Breast epithelium (tissue), 3 donors: ENCODE measurements around the gene SPINT1.

ENCODE experiments used
- CTCF ChIP-seq, 3 donors: fragments of 450-650 bp; IDR thresholded peaks; one replicate each; pipeline ENCODE4 v1.5.1; 2016 to 2017; ENCODE audit warnings: antibody characterized with exemption in 3 of 3, mild to moderate bottlenecking in 3 of 3, moderate library complexity in 3 of 3
- POLR2A ChIP-seq: fragments of 450-650 bp; IDR thresholded peaks from one replicate; pipeline ENCODE4 v1.6.1; 2016; ENCODE audit warnings: antibody characterized with exemption, mild to moderate bottlenecking, moderate library complexity
- POLR2AphosphoS5 ChIP-seq, 3 donors: sonication (generic); formaldehyde crosslinking; IDR thresholded peaks; one replicate each; pipeline ENCODE4 v1.6.1; 2017; ENCODE audit warnings: antibody characterized with exemption in 3 of 3

- no peak for TF ChIP-seq CTCF (IDR thresholded peaks at IDR 0.05)
- no peak for TF ChIP-seq POLR2A
- no peak for TF ChIP-seq POLR2AphosphoS5 (IDR thresholded peaks at IDR 0.05)
Measured at GRCh38 chr15:40832903-40833302, 10.9 kb upstream of the SPINT1 start.
